GM21786 (cell line): ENCODE data around the gene TBCEL.
A peak's percentile ranks its signal among the peaks of the same experiment; 100 is the strongest.
"Not testable (repeated sequence)": the region's sequence is repeated elsewhere in the genome, so short reads cannot be mapped to it uniquely, and the experiment has no call there.

Experiments used
- ATAC-seq: cut with Tn5 transposase; IDR thresholded peaks from one replicate; pipeline ENCODE4 v1.9.1; 2021; ENCODE audit not compliant: unreplicated experiment

Gene TBCEL

DNA sequence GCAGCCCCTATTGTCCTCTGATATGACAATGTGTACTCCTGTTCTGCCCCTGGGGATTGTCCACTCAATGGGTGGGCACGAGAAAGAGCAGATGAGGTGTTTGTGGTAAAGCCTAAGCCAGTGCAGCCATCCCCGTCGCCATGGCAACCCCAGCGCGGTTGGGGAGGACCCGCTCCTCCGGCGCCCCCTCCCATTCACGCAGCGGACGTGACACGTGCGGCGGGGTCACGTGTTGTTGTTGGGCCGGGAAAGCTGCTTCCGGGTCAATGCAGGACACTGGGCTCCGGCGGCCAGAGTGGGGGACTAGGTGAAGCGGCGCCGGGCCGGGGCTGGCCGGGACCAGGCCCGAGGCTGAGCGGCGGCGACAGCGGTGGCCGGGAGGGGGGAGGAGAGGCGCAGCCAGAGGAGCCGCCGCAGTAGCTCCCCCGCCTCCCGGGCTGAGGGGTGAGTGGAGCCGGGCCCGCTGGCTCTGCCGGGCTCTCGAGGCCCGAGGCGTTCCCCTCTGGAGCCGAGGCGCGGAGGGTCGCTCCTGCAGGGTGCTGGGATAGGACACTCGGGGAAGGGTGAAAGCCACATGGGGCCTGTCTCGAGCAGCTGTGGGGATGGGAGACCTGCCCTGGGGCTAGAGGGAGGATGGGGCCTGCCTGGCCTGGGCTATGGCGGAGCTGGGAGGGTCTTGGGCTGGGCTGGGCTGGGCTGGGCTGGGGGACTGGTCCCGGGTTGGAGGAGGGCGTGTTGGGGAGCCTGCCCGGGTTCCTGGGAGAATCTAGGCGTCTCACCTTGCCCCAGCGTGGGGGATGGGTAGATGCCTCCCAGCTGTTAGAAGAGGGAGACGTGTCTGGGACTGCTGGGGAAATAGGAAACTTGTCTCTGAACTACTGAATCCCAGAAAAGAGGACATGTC is at the start of gene TBCEL:
TSS of gene TBCEL (plus strand) at position 255 of the 904 bp plus-strand sequence. CDS start 21,589 bp downstream, outside the sequence.
- ATAC-seq, result peak; percentile 97

GRCh38 chr11:120974466-120974865 is 49.4 kb upstream of the TBCEL start:
- no peak for ATAC-seq

GRCh38 chr11:120974965-120975364 is 48.9 kb upstream of the TBCEL start:
- no peak for ATAC-seq

GRCh38 chr11:120977266-120978137 is 46.4 kb upstream of the TBCEL start:
- ATAC-seq, result no peak

DNA sequence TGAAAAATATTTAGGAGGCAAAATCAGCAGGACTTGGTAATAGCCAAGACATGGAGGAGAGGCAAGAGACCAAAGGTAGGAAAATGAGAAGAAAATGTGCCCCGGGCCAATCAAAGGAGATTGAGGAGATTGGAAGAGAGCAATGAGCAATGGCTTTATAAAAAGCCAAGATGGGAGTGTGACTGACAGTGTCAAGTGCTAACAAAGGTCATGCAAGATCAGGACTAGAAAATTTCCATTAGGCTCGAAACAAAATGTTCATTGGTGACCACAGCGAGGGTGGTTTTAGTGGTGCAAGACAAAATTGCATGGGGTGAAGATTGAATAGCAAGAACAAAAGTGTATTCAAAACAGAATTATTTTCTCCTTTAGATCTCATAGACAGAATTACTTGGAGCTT is 45.2 kb upstream of the TBCEL start:
- no peak for ATAC-seq

DNA sequence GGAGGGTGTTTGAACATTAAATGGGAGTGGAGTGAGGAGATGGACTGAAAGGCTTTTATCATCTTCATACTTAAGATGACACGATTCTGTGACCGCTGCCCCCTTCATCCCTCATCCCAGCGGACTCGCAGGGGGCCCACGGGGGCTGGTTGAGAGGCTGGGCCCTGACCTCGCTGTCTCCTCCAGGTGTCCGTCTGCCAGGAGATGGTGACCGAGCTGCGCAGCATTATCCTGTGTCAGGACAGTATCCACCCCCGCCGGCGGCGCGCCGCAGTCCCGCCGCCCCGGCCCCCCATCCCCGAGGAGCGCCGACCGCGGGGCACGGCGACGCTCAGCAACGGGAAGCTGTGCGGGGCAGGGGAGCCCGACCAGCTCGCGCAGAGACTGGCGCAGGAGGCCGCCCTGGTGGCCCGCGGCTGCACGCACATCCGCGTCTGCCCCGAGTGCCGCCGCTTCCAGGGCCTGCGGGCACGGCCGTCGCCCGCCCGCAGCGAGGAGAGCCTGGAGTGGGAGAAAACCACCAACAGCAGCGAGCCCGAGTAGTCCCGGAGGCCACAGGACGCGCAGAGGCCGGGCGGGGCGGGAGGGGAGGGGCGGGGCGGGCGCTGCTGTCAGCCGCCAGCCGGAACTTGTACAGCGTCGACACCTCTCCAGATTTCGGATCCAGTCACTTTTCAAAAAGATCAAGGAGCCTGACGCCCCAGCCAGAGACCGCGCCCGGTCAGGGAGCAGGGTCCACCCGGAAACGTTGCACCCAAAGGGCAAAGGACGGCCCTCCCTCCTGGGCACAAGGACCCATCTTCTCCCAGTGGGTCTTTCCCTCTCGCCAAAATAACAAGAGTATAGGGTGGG is 38.0 kb upstream of the TBCEL start:
- no peak for ATAC-seq

- no peak for ATAC-seq
Observed at GRCh38 chr11:120988603-120989002, 35.3 kb upstream of the TBCEL start.

DNA sequence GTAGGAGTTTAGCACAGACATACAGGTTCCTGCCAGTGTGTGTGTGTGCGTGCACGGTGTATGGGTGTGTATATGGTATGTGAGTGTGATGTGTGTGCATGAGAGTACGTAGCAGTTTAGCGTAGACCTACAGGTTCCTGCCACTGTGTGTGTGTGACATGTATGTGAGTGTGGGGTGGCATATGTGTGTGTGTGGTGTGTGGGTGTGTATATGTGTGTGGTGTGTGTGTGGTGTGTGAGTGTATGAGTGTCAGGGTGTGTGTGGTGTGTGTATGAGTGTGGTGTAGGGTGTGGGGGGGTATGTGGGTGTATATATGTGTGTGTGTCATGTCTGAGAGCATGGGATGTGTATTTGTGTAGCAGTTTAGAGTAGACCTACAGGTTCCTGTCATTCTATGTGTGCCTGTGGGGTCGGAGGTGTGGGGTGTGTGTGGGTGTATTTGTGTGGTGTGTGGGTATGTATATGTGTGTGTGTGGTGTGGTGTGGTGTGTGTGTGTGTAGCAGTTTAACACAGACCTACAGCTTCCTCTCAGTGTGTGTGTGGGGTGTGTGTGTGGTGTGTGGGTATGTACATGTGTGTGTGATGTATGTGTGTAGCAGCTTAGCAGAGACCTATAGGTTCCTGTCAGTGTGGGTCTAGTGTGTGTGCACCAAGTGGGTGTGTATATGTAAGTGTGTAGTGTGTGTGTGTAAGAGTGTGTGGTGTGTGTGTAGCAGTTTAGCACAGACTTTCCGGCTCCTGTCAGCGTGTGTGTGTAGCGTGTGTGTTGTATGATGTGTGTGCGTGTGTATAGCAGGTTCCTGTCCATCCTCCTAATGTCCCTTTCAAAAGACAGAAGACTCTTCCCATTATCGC is 31.8 kb upstream of the TBCEL start:
- no peak for ATAC-seq

DNA sequence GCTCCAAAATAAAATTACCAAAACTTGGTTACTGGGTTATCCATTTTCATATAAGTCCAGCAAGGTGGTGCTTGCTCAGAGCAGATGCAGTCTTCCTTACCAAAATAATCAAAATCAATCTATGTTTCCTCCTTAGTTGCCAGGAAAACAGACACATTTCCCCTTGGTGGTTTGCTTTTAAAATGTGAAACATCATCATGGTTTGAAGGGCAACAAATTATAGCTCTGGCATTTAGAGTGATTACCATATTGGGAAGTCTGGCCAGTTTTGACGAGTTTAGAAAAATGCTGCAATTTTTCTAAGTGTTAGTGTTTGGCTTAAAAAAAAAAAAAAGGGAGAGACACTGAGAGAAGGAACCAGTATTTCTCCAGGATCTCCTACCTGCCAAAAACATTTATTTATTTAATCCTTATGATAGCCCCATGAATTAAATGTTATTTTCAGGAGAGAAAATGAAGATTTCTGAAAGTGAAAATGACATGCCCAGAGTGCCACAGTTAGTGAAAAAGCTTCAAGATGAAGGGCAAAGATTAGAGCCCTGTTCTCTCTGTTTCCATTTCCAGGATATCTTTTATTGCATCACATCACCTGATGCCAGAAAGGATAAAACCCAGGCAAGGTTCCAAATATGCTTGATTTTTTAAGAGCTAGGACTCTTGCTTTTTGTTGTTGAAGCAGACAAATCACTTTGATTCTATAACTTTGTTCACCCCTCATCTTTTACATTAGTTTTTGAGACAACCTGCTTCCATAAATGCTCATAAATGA is 29.6 kb upstream of the TBCEL start:
- no peak for ATAC-seq

- ATAC-seq, result no peak
Observed at GRCh38 chr11:120995184-120995583, 28.7 kb upstream of the TBCEL start.

DNA sequence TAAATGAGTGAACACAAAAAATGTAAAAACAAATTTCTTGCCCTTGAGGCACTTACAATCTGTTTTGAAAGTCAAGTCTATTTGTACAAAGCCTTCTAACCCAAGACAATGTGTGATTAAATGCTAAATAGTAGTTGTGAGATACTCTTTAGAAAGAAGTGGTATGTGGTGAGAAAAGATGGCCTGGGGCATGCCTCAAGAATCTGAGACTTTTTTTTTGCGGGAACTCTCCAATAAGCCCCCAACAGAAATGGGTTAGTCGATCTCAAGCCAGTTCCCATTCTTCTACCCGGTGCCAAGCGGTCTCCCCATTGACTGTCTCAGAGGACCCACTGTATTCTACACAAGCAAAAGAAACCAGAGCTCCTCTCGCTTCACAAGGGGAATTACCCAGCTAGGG is 26.9 kb upstream of the TBCEL start:
- no peak for ATAC-seq

DNA sequence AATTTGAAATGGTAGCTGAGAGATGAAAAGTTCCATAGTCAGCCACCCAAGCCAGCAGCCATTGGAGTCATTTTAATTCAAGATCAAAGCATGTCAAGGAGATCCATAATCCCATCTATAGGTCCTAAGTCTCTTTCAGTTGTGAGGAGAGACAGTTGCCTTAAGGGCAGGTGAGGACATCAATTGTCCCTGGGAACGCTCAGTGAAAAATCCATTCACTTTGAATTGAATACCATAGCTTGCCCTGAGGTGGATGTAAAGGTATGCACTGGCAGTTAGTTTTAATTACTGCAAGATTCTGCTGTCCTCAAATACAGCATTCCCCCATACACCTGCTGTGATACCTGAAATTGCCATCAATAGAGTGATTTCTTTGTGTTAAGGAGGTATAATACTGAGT is 25.3 kb upstream of the TBCEL start:
- no peak for ATAC-seq

- no peak for ATAC-seq
Observed at GRCh38 chr11:121004206-121004840, 19.6 kb upstream of the TBCEL start.

- no peak for ATAC-seq
Observed at GRCh38 chr11:121006922-121007321, 17.0 kb upstream of the TBCEL start.

DNA sequence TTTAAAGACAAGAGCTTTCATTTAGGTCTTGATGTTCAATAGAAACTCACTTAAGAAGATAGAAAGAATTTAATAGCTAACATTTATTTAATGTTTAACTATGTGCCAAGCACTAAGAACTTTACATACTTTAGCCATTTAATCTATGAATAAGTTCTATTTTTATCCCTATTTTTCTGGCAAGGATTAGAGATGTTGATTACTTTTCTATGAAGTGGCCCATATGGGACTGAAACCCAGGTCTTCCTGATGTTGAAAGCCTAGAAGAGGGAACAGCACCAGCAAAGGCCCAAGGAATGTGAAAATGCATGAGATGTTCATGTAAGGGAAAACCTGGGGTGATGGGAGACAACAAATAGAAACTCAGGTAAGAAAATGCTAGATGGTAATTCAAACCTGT is 15.4 kb upstream of the TBCEL start:
- no peak for ATAC-seq

DNA sequence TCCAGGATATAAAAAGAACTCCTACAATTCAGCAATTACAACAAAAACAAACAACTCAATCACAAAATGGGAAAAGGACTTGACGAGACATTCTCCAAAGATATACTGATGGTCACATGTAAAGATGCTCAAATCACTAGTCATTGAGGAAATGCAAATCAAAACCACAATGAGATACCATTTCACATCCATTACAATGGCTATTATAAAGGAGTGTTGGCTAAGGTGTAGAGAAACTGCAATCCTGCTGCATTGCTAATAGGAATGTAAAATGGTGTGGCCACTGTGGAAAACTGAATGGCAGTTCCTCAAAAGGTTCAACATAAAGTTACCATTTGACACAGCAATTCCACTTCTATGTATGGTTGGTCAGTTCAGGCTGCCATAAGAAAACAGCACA is 11.8 kb upstream of the TBCEL start:
- no peak for ATAC-seq

GRCh38 chr11:121018746-121019145 is 5.2 kb upstream of the TBCEL start:
- ATAC-seq, result no peak

GRCh38 chr11:121021718-121022117 is 2.2 kb upstream of the TBCEL start:
- not testable (repeated sequence) for ATAC-seq

DNA sequence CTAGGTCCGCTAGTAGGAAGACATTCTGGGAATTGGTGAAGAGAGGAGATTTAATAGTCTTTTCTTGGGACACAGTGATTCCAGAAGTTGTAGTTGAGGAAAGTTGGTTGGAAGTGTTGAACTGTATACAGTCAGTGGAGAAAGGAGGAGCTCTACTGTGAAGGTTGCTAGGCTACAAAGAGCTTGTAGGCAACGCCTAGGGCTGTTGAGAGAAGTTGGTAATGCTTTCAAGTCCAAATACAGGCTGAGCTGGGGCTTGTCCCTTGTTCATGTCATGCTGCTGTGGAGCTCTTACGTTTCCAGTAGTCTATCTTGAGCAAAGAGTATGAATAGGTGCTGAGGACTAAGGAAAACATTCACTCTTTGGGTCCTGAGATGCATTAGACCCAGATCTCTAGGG is 1.1 kb downstream of the TBCEL start:
- no peak for ATAC-seq
